OCI-LY7 (cell line): ENCODE measurements around the gene MSS51.

Source experiments
- CTCF ChIP-seq: fragments of 200-600 bp; sonication (generic); conservative IDR thresholded peaks from 2 replicates; pipeline ENCODE4 v1.5.1; 2014; ENCODE audit warnings: mild to moderate bottlenecking, antibody characterized with exemption, low read length, moderate library complexity, mixed read lengths
- EZH2phosphoT487 ChIP-seq: fragments of 200-600 bp; sonication (generic); IDR thresholded peaks from 2 replicates; pipeline ENCODE4 v1.6.1; 2018; ENCODE audit warnings: low read depth, borderline replicate concordance, mild to moderate bottlenecking, mixed run types, antibody characterized with exemption, low read length, moderate library complexity, mixed read lengths

DNA sequence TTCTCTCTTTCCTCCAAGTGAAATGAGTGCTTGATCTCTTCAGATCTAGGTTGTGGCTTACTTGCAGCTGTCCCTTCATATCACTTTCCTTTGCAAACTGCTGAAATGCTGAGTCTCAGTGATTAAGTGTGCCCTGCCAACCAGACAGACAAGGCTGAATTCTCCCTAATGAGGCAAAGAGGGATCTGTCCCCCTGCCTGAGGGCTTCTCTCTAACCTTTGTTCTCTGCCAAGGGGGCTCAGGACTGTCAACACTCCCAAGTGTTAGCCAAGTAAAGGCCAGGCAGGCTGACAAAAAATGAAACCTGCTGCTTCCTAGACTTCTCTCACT, at the start of gene MSS51:
- TF ChIP-seq CTCF = no peak
- TF ChIP-seq EZH2phosphoT487 = no peak
